PC-9 (cell line): ENCODE results near the gene CD68.

Experiments
- CTCF ChIP-seq: fragments of 200-600 bp; sonication (generic); conservative IDR thresholded peaks from 2 replicates; pipeline ENCODE4 v1.6.1; 2017; ENCODE audit warnings: mixed run types, antibody characterized with exemption, mild to moderate bottlenecking, moderate library complexity
- EZH2 ChIP-seq: fragments of 200-600 bp; sonication (generic); IDR thresholded peaks from 2 replicates; pipeline ENCODE4 v1.8.0; 2017; ENCODE audit warnings: antibody characterized with exemption, low read depth

GRCh38 chr17:7551396-7551795, 28.0 kb upstream of the CD68 start:
- TF ChIP-seq CTCF, result no peak
- TF ChIP-seq EZH2, result no peak
